Measurements from ENCODE around the gene TNS1. TPM values are rescaled to one million over a fixed set of nuclear protein-coding genes. Genes with fewer than 3 reads are reported as not detected.

The TNS1 gene
- total RNA-seq, 1 experiment from 2014 or later, result 3.4 TPM

- no peak for DNase-seq
Observed at GRCh38 chr2:218006741-218007140, 3.9 kb upstream of the TNS1 start.

More at GRCh38 chr2:218006741-218007140, 3.9 kb upstream of the TNS1 start:
- TF ChIP-seq CTCF (conservative IDR thresholded peaks at IDR 0.05), result no peak
- Histone ChIP-seq H2BK15ac (ENCODE audit: low read depth, low read length) (no peak overlapping the region), H3T11ph (ENCODE audit: low read length) (no peak overlapping the region), H2BK12ac (ENCODE audit: insufficient read length, low read depth, low read length) (no peak overlapping the region), H3K18ac (ENCODE audit: insufficient read length, low read depth, low read length) (no peak overlapping the region), H4K20me1 (ENCODE audit: control insufficient read depth, insufficient read depth, insufficient read length) (no peaks in the 10 kb centered on the region), H4K5ac (ENCODE audit: insufficient read length, low read depth, low read length) (no peak overlapping the region), H3K79me1 (ENCODE audit: insufficient read depth, low read depth, low read length, poor library complexity, severe bottlenecking) (no peaks in the 10 kb centered on the region), H3K14ac (ENCODE audit: insufficient read depth, low read length) (no peak overlapping the region), H3K56ac (ENCODE audit: insufficient read length, low read depth, low read length) (no peak overlapping the region), H3K79me2 (ENCODE audit: insufficient read depth, low read length) (no peaks in the 10 kb centered on the region), H3K27ac (ENCODE audit: insufficient read length, low read depth, low read length) (no peak overlapping the region), H3K9ac (ENCODE audit: extremely low read depth, insufficient read length, low read length) (no peak overlapping the region), H4K91ac (ENCODE audit: insufficient read length, low read depth, low read length) (no peak overlapping the region), H3K4ac (ENCODE audit: low read depth, low read length) (no peak overlapping the region), H4K8ac (replicated peaks; ENCODE audit: insufficient read length, low read depth, low read length) (no peak overlapping the region), H3K23me2 (ENCODE audit: insufficient read length, low read depth, low read length, poor library complexity, severe bottlenecking) (peaks cover 8% of the 10 kb centered on the region), H3K4me2 (ENCODE audit: insufficient read depth, insufficient read length, low read length) (no peak overlapping the region), H2BK5ac (ENCODE audit: insufficient read length, low read length) (no peak overlapping the region), H3K9me3 (ENCODE audit: control insufficient read depth, low read depth, low read length) (no peaks in the 10 kb centered on the region), H2AFZ (ENCODE audit: low read length) (no peak overlapping the region), H3K27me3 (ENCODE audit: insufficient read depth, low read length) (peaks cover 15% of the 10 kb centered on the region; the same call in 1 of the 2 replicates), H3K23ac (ENCODE audit: insufficient read length, low read depth, low read length) (no peak overlapping the region), H2AK5ac (ENCODE audit: insufficient read length, low read length) (no peak overlapping the region), H3K4me1 (ENCODE audit: insufficient read depth, low read length) (peaks cover 3% of the 10 kb centered on the region), H2BK20ac (ENCODE audit: low read depth, low read length, poor library complexity, severe bottlenecking) (no peak overlapping the region), H2BK120ac (ENCODE audit: low read depth, low read length, poor library complexity, severe bottlenecking) (no peak overlapping the region)
- no CpG with 5 or more reads among the region's 4 CpGs for WGBS (ENCODE audit: extremely low coverage, insufficient read length, low lambda C conversion rate)
- H3K27ac Mint-ChIP-seq, result no peak overlapping the region
- no peaks in the 10 kb centered on the region for H3K36me3 Mint-ChIP-seq (ENCODE audit: insufficient read depth in 1 of 3, low read depth in 3 of 3)
- no peak overlapping the region for H3K4me3 Mint-ChIP-seq
- H3K9me3 Mint-ChIP-seq, result no peaks in the 10 kb centered on the region
- peaks cover 58% of the 10 kb centered on the region for H3K27me3 Mint-ChIP-seq (ENCODE audit: low read depth)
- H3K4me1 Mint-ChIP-seq, result peaks cover 29 to 42% of the 10 kb centered on the region in 2 experiments
